ENCODE data around the gene STX4.

STX4 gene

GRCh38 chr16:31055613-31056012 lies 22.3 kb downstream of the STX4 start:
- Histone ChIP-seq H3K27ac (ENCODE audit: poor library complexity, severe bottlenecking) (no peak overlapping the region), H3K9me3 (ENCODE audit: severe bottlenecking) (no peaks in the 10 kb centered on the region), H3K4me1 (ENCODE audit: insufficient read depth, poor library complexity, severe bottlenecking) (peaks cover 12% of the 10 kb centered on the region), H3K36me3 (ENCODE audit: low read depth) (peaks cover 7% of the 10 kb centered on the region; the same call in 1 of the 2 replicates), H3K27me3 (ENCODE audit: insufficient read depth, poor library complexity, severe bottlenecking) (no peaks in the 10 kb centered on the region), H3K4me3 (ENCODE audit: severe bottlenecking) (no peak overlapping the region)
- DNase-seq (ENCODE audit: low spot score): no peak
- no peak for ATAC-seq (ENCODE audit: low read depth)
- TF ChIP-seq, protein P1, sequence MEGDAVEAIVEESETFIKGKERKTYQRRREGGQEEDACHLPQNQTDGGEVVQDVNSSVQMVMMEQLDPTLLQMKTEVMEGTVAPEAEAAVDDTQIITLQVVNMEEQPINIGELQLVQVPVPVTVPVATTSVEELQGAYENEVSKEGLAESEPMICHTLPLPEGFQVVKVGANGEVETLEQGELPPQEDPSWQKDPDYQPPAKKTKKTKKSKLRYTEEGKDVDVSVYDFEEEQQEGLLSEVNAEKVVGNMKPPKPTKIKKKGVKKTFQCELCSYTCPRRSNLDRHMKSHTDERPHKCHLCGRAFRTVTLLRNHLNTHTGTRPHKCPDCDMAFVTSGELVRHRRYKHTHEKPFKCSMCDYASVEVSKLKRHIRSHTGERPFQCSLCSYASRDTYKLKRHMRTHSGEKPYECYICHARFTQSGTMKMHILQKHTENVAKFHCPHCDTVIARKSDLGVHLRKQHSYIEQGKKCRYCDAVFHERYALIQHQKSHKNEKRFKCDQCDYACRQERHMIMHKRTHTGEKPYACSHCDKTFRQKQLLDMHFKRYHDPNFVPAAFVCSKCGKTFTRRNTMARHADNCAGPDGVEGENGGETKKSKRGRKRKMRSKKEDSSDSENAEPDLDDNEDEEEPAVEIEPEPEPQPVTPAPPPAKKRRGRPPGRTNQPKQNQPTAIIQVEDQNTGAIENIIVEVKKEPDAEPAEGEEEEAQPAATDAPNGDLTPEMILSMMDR (IDR thresholded peaks at IDR 0.05; ENCODE audit: poor library complexity, severe bottlenecking): no peak

DNA sequence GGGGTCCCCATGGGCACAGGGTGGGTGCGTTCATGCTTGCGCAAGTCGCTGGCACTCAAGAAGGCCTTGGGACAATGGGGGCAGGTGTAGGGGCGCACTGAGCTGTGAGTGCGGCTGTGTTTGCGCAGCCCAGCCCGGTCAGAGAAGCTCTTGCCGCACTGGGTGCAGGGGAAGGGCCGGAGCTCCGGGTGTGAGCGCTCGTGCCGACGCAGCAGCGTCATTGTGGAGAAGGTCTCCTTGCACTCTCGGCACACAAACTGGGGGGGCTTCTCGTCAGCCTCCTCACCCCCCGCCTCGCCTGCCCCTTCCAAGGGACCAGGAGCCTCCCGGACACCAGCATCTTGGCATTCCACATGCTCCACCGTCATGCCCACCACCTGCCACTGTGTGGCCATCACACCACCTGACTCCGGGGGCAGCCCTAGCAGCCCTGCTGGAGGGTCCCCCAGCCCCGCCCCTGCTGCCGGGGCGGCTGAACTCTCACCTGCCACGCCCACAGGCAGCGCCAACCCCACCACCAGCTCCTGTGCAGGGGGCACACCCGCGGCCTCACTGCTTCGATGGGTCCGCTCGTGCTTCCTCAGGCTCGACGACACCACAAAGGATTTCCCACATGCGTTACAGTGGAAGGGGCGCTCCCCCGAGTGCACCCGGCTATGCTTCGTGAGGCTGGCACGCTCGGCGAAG lies 27.9 kb downstream of the STX4 start:
- Histone ChIP-seq H3K9me3 (ENCODE audit: severe bottlenecking) (no peaks in the 10 kb centered on the region), H3K4me3 (ENCODE audit: severe bottlenecking) (no peak overlapping the region), H3K27ac (ENCODE audit: poor library complexity, severe bottlenecking) (no peak overlapping the region), H3K4me1 (ENCODE audit: insufficient read depth, poor library complexity, severe bottlenecking) (peaks cover 9% of the 10 kb centered on the region), H3K36me3 (ENCODE audit: low read depth) (peaks cover 26% of the 10 kb centered on the region), H3K27me3 (ENCODE audit: insufficient read depth, poor library complexity, severe bottlenecking) (no peaks in the 10 kb centered on the region)
- TF ChIP-seq, protein P1 (IDR thresholded peaks at IDR 0.05; ENCODE audit: poor library complexity, severe bottlenecking): no peak
- DNase-seq (ENCODE audit: low spot score): peak; percentile 67
- no peak for ATAC-seq (ENCODE audit: low read depth)

DNA sequence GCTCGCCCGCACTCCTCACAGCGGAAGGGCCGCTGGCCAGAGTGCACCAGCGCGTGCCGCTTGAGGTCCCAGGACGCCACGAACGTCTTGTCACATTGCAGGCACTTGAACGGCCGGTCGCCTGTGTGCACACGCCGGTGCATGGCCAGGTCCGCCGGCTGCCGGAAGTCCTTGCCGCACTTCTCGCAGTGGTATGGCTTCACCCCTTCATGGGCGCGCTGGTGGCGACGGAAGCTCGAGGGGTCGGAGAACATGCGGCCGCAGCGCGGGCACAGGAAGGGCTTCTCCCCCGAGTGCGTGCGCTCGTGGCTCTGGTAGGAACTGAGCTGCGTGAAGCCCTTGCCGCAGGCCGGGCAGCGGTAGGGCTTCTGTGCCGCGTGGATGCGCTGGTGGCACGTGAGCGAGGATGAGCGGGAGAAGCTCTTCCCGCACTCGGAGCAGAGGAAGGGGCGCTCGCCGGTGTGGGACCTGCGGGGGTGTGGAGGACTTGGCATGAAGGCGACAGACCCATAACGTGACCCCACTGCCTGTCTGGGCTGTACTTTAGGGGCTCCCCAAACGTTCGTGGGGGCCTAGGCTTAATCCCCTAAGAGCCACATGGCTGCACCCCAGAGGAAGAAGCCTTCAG lies 28.6 kb downstream of the STX4 start:
- no peaks in the 10 kb centered on the region for H3K9me3 ChIP-seq (ENCODE audit: severe bottlenecking)
- H3K36me3 ChIP-seq (ENCODE audit: low read depth): peaks cover 26% of the 10 kb centered on the region
- TF ChIP-seq, protein P1 (IDR thresholded peaks at IDR 0.05; ENCODE audit: poor library complexity, severe bottlenecking): no peak
- H3K4me1 ChIP-seq (ENCODE audit: insufficient read depth, poor library complexity, severe bottlenecking): peaks cover 9% of the 10 kb centered on the region
- H3K27ac ChIP-seq (ENCODE audit: poor library complexity, severe bottlenecking): no peak overlapping the region
- no peak overlapping the region for H3K4me3 ChIP-seq (ENCODE audit: severe bottlenecking)
- ATAC-seq (ENCODE audit: low read depth) (no peak), DNase-seq (ENCODE audit: low spot score) (peak; percentile 57)
- H3K27me3 ChIP-seq (ENCODE audit: insufficient read depth, poor library complexity, severe bottlenecking): no peaks in the 10 kb centered on the region

DNA sequence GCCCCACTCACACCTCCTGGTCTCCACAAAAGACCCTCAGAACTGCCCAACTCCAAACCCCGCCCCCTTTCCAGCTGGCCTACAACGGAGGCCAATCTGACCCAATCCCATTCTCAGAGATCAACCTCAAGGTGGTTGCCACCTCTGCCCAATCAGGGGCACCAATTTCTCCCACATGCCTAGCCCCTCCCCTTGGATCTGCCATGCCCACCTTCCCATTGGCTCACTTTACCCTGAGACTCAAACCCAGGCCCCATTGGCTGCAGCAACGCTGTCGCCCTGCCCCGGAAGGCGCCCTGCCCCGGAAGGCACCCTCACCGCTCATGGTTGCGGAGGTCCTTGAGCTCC lies 30.1 kb downstream of the STX4 start:
- no peak overlapping the region for H3K4me3 ChIP-seq (ENCODE audit: severe bottlenecking)
- TF ChIP-seq, protein P1 (IDR thresholded peaks at IDR 0.05; ENCODE audit: poor library complexity, severe bottlenecking): no peak
- H3K4me1 ChIP-seq (ENCODE audit: insufficient read depth, poor library complexity, severe bottlenecking): peaks cover 9% of the 10 kb centered on the region
- no peaks in the 10 kb centered on the region for H3K9me3 ChIP-seq (ENCODE audit: severe bottlenecking)
- no peak for DNase-seq (ENCODE audit: low spot score)
- peaks cover 29% of the 10 kb centered on the region for H3K36me3 ChIP-seq (ENCODE audit: low read depth)
- ATAC-seq (ENCODE audit: low read depth): no peak
- no peaks in the 10 kb centered on the region for H3K27me3 ChIP-seq (ENCODE audit: insufficient read depth, poor library complexity, severe bottlenecking)
- H3K27ac ChIP-seq (ENCODE audit: poor library complexity, severe bottlenecking): no peak overlapping the region

All from RWPE2 (cell line).